Stimulated activated memory B cell treated with anti-CD40 and anti-IgM and Interleukin-4, amounts not matched to agents 10 μg/mL and 1 μg/mL and 100 μg/mL, for 72 hours (primary cell): ENCODE data around the gene XRCC5.
A peak's percentile ranks its signal among the peaks of the same experiment; 100 is the strongest.

Experiments used
- ATAC-seq: fragments of 150-1000 bp; cut with Tn5 transposase; 2 replicates; pipeline ENCODE4 v1.10.0; 2021
- H3K27ac Mint-ChIP-seq: one replicate; pipeline ENCODE4 v1.8.0; 2022; ENCODE audit warnings: mild to moderate bottlenecking, mixed read lengths
- H3K27me3 Mint-ChIP-seq: one replicate; pipeline ENCODE4 v1.8.0; 2022; ENCODE audit warnings: mixed read lengths
- H3K36me3 Mint-ChIP-seq: one replicate; pipeline ENCODE4 v1.8.0; 2022; ENCODE audit warnings: mixed read lengths
- H3K4me1 Mint-ChIP-seq: one replicate; pipeline ENCODE4 v1.8.0; 2022; ENCODE audit warnings: mixed read lengths
- H3K4me3 Mint-ChIP-seq: one replicate; pipeline ENCODE4 v1.8.0; 2022; ENCODE audit warnings: mild to moderate bottlenecking, moderate library complexity, mixed read lengths
- H3K9me3 Mint-ChIP-seq: one replicate; pipeline ENCODE4 v1.8.0; 2022; ENCODE audit warnings: mixed read lengths

XRCC5 gene

DNA sequence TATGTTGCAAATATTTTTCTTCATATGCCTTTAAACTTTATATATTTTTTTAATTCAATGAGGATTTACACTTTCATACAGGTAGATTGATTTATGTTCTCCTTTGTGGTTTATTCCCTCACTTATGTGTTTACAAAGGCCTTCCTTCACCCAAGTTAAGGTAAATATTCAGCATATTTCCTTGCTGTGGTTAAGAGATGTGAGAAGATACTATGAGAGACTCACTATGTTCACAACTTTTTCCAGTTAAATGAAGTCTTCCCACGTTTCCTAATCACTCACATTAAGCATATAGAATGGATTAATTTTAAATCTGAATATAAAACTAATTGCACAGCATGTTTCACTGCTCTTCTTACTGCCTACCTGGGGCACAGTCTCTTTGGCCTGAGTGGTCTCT lies 28.1 kb upstream of the XRCC5 start:
- Mint-ChIP-seq H3K4me3 (peak overlapping the region; percentile 93), H3K27me3 (no peaks in the 10 kb centered on the region), H3K27ac (peak overlapping the region; percentile 85), H3K4me1 (peaks cover 40% of the 10 kb centered on the region), H3K36me3 (no peaks in the 10 kb centered on the region), H3K9me3 (no peaks in the 10 kb centered on the region)
- ATAC-seq, result no peak

DNA sequence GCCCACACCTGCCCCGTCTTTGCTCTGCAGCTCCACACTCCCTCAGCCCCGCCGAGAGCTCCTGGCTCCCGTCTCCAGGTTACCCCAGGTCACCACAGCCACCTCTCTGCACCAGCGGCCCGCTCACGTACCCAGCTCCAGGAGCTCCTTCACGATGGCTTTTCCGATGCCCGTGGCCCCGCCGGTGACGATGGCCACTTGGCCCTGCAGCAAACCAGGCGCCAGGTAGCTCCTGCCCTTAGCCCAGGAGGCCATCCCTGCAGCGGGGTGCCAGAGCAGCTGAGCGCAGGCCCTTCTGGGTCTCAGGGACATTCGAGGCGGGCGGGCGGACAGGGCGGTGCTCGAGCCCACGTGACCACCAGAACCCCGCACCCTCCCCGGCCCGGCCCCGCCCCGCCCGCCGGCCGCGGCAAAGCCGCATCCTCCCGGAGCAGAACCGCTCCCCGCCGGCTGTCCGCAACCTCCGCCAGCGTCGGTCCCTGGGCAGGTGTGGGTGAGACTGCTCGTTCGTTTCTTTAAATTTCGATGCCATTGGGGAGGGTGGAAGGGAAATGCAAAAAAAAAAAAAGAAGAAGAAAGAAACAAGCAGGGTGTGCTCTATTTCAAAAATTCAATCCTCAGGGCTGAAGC lies 27.5 kb upstream of the XRCC5 start, which contains the start of the genes PECR and TMEM169:
Gene PECR (minus strand): TSS at position 323 of the 630 bp plus-strand sequence. CDS start 68 bp downstream, at position 255.
Gene TMEM169 (plus strand): TSS at position 433 of the 630 bp plus-strand sequence. CDS start 14,045 bp downstream, outside the sequence.
- Mint-ChIP-seq H3K27me3 (no peaks in the 10 kb centered on the region), H3K9me3 (no peaks in the 10 kb centered on the region), H3K4me1 (peaks cover 40% of the 10 kb centered on the region), H3K36me3 (no peaks in the 10 kb centered on the region), H3K4me3 (peak within 1 kb of the TSS; percentile 93), H3K27ac (peak within 1 kb of the TSS; percentile 85)
- ATAC-seq, result peak; percentile 96

DNA sequence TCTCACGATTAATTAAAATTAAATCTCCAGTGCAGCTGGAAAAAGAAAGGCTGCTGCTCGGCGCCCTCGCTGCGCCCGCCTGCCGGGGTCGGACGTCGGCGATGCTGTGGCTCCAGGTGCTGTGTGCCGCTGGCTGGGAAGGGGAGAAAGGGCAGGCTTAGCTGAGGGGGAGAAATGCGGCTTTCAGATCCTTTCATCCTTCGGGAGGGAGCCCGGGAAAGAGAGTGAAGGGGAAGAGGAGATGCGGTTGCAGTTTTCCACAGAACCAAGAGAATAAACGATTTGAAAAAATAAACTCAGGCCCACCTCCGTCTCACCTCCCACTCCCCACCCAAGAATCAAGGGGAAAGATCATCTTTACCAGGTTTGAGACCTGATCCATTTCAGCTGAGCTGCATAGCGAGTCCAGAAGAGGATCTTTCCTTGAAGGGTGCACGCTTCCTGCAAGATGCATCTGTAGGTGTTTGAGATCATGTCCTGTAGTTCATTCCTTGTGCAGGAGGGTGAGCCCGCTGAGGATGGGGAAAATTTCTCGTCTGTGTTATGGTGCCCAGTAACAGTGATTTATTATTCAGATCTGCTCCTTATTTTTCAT lies 26.9 kb upstream of the XRCC5 start:
- peak overlapping the region; percentile 85 for H3K27ac Mint-ChIP-seq
- ATAC-seq, result peak; percentile 32
- H3K36me3 Mint-ChIP-seq, result no peaks in the 10 kb centered on the region
- no peaks in the 10 kb centered on the region for H3K27me3 Mint-ChIP-seq
- peak overlapping the region; percentile 93 for H3K4me3 Mint-ChIP-seq
- no peaks in the 10 kb centered on the region for H3K9me3 Mint-ChIP-seq
- peaks cover 40% of the 10 kb centered on the region for H3K4me1 Mint-ChIP-seq

DNA sequence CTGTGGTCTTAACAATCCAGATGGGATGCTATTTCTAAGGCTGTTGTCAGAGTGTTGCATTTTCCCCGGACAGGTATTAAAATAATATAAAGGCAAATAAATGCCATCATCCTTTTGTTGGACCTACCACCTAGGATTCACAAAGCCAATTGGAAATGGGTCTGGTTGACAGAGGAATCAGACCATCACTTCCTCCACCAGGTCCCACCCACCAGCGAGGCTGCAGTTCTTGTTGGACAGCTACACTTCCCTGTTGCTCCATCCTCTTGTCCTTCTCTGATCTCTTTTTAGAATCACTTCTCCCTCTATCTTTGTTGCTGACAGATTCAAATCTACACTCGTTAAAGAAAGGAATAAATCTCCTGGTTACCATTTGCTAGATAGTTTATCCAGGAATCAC lies 26.3 kb upstream of the XRCC5 start:
- H3K27me3 Mint-ChIP-seq, result no peaks in the 10 kb centered on the region
- peak overlapping the region; percentile 85 for H3K27ac Mint-ChIP-seq
- ATAC-seq, result no peak
- peaks cover 40% of the 10 kb centered on the region for H3K4me1 Mint-ChIP-seq
- no peaks in the 10 kb centered on the region for H3K9me3 Mint-ChIP-seq
- peak overlapping the region; percentile 93 for H3K4me3 Mint-ChIP-seq
- H3K36me3 Mint-ChIP-seq, result no peaks in the 10 kb centered on the region

DNA sequence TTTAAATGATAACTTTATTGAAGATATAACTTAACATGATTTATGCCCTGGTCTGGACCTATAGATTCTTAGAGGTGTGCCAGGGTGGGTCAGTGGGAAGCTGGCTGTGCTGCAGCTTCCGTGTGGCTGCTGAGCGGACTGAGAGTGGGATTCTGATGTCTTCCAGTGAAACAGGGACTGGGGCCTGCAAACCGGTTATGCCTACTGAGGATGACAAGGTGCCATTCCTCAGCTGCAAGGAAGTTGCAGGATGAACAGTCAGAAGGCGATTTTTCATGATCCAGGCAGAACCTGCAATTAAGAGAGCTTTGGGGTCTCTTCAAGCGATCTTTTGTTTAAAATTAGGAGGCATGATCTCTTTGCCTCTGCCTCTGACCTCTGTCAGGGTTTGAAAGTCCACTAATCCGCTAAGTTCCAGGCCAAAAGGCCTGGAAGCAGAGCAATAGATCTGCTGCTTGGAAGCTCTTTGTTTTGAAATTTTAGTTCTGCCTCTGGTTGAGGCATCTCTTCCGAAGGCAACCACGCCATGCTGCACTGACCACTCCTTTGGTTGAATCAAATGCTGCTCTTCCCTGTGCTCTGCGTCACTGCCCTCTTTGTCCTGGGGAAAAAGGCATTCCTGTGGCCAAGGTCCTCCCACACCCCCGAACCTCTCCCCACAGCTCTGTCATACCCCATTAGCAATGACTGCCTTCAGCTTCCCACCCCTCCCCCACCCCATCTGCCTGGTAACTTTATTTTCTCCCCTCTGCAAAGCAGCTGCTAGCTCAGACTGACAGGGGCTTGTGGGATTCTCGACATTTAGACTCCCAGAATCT lies 25.5 kb upstream of the XRCC5 start:
- ATAC-seq, result no peak
- Mint-ChIP-seq H3K27ac (peak overlapping the region; percentile 85), H3K9me3 (no peaks in the 10 kb centered on the region), H3K36me3 (no peaks in the 10 kb centered on the region), H3K4me3 (no peak overlapping the region), H3K4me1 (peaks cover 40% of the 10 kb centered on the region), H3K27me3 (no peaks in the 10 kb centered on the region)

DNA sequence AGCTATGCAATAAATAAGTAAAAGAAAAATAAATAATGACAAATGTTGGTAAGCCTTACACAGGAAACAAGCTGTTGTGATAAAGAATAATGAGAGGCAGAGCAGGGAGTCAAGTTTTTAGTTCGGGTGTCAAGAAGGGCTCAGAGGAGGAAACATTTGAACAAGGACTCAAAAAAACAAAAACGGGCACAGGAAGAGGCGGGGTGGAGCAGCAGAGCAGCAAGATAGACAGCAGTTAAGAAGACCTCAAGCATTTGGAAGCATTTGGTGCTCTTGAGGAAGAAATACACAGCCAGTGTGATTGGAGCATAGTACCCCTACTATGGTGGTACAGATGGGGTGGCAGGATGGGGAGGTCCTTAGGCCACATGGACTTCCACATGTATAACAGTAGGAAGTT lies 24.6 kb upstream of the XRCC5 start:
- no peak overlapping the region for H3K4me3 Mint-ChIP-seq
- no peaks in the 10 kb centered on the region for H3K9me3 Mint-ChIP-seq
- H3K4me1 Mint-ChIP-seq, result peaks cover 40% of the 10 kb centered on the region

DNA sequence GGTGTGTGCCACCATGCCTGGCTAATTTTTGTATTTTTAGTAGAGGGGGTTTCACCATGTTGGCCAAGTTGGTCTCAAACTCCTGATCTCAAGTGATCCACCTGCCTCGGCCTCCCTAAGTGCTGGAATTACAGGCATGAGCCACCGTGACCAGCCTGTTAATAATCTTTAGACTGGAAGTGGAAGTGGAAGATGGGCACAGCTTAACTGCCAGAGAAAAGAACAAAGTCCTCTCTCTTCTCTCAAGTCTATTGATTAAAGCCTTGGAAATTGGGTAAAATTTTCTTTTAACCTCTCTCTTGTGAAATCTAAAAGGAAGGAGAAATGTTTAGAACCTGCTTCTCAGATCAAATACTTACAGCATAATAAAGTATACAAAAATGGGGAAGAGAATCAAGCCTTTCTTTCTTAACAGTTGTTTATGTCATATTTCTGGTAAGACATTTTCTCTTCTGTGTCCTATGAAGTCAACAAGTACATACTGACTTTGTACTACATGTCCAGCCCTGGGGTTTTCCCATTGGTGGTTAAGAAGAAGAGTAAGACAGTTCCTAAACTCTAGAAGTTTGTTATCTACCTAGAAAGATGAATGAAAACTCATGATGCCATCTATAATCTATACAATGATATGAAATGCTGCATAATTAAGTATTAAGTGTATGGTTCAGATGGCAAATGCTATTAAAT lies 22.8 kb upstream of the XRCC5 start:
- no peak for ATAC-seq
- Mint-ChIP-seq H3K27me3 (no peaks in the 10 kb centered on the region), H3K9me3 (no peaks in the 10 kb centered on the region), H3K4me1 (peaks cover 37% of the 10 kb centered on the region), H3K36me3 (no peaks in the 10 kb centered on the region), H3K4me3 (no peak overlapping the region), H3K27ac (no peak overlapping the region)

More for the DNA sequence above, 24.6 kb upstream of the XRCC5 start:
- ATAC-seq, result no peak
- Mint-ChIP-seq H3K27ac (peak overlapping the region; percentile 64), H3K27me3 (no peaks in the 10 kb centered on the region), H3K36me3 (no peaks in the 10 kb centered on the region)

DNA sequence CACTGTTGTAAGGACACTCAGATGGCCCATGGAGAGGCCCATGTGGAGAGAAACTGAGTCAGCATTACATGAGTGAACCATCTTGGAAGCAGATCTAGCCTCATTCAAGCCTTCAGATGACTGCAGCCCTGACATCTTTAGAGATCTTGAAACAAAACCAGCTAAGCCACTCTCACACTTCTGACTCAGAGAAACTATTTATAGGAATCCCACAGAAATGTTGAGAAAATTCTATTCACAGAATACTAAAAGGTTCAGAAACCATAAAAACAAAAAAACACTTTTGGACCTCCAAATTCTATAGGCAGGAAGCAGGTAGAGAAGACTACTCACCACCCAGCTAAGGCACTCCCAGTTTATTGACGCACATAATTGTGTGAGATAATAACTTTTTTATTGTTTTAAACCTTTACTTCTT lies 18.8 kb upstream of the XRCC5 start:
- no peaks in the 10 kb centered on the region for H3K4me1 Mint-ChIP-seq
- H3K9me3 Mint-ChIP-seq, result no peaks in the 10 kb centered on the region
- H3K27ac Mint-ChIP-seq, result no peak overlapping the region
- no peak overlapping the region for H3K4me3 Mint-ChIP-seq
- H3K36me3 Mint-ChIP-seq, result no peaks in the 10 kb centered on the region
- ATAC-seq, result no peak
- no peaks in the 10 kb centered on the region for H3K27me3 Mint-ChIP-seq

DNA sequence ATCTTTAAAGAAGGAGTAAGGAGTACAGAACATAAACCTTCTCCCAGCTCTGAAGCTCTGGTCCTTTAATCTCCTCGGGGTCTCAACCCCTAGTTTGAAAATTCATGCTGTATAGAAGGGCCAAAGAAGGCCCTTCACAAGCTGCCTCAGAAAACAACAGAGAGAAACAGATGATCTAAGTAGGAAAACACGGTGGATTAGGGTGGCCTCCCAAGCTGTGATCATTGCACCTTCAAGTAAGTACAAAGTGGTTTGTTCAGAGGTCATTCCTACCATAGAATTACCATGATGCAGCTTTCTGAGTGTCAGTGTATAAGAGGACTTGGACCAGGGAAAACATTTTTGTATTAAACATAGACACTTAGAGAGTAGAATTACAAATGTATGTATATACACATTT lies 16.5 kb upstream of the XRCC5 start:
- no peak overlapping the region for H3K4me3 Mint-ChIP-seq
- no peak for ATAC-seq
- H3K36me3 Mint-ChIP-seq, result peaks cover 5% of the 10 kb centered on the region
- H3K27ac Mint-ChIP-seq, result no peak overlapping the region
- H3K4me1 Mint-ChIP-seq, result no peaks in the 10 kb centered on the region
- no peaks in the 10 kb centered on the region for H3K9me3 Mint-ChIP-seq
- H3K27me3 Mint-ChIP-seq, result no peaks in the 10 kb centered on the region

DNA sequence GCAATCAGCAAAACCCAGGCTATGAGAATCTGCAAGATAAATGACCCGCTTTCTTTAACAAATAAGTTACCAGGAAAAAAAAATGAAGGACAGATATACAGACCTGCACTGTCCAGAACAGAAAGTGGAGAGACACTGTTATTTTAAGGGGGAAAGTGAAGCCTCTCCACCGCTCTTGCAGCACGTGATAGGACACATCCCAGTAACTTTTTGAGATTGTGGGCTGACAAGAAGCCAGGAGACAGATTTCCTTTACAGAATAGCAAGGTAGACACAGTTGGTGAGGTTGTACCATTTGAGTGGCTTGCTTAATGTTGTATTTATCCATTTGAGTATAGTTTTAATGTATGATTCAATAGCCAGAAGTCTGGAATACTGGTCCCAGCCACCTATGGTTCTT lies 14.4 kb upstream of the XRCC5 start:
- H3K4me3 Mint-ChIP-seq, result no peak overlapping the region
- peaks cover 5% of the 10 kb centered on the region for H3K36me3 Mint-ChIP-seq
- H3K27ac Mint-ChIP-seq, result no peak overlapping the region
- H3K27me3 Mint-ChIP-seq, result no peaks in the 10 kb centered on the region
- H3K4me1 Mint-ChIP-seq, result no peaks in the 10 kb centered on the region
- ATAC-seq, result no peak
- H3K9me3 Mint-ChIP-seq, result no peaks in the 10 kb centered on the region

DNA sequence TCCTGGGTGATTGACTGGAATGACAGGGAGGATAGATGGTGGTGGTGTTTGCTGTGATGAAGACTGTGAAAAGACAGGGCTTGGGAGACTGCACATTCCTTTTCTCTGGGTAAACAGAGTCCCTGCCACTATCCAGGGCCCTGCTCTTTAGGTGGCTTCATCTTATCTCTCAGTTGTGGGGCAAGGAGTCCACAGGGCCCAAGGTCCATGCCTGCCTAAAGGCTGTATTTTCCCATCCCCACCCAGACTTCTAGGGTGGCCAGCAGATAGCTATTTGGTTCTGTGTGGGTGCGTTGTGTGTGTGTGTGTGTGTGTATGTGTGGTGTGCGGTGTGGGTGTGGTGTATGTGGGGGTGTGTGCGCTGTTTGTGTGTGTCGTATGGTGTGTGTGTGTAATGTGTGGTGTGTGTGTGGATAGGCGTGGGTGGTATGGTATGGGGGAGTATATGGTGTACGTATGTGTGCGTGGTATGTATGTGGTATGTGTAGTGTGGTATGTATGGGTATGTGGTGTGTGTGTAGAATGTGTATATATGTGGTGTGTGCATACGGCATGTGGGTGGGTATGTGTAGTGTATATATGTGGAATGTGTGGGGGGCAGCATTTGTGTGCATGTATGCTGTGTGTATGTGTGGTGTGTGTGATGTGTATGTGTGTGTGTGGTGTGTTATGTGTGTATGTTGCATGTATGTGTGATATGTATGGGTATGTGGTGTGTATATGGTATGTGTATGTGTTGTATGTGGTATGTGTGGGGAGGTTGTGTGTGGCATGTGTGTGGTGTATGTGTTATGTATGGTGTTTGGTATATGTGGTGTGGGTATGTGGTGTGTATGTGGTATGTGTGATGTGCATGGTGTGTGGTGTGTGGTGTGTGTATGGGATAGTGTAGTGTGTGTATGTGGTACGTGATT lies 10.5 kb upstream of the XRCC5 start:
- H3K4me1 Mint-ChIP-seq, result no peaks in the 10 kb centered on the region
- no peak for ATAC-seq
- H3K36me3 Mint-ChIP-seq, result peaks cover 13% of the 10 kb centered on the region
- H3K27me3 Mint-ChIP-seq, result no peaks in the 10 kb centered on the region
- no peak overlapping the region for H3K27ac Mint-ChIP-seq
- H3K4me3 Mint-ChIP-seq, result no peak overlapping the region
- H3K9me3 Mint-ChIP-seq, result no peaks in the 10 kb centered on the region

DNA sequence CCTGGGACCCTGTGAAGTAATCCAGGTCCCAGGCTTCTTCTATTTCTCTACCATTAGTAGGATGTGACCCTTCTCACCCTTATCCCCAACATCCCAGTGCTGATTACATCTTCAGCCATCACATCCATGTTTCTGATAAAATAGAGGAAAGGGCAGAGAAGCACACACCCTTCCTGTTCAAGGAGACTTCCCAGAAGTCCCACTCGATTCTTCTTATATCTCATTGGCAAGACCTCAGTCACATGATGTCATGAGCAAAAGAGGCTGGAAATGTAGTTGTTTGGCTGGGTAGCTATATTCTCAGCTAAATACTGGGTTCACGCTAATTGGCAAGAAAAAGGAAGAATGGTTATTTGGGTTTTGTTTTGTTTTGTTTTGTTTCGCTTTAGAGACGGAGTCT lies 8.0 kb upstream of the XRCC5 start:
- no peak overlapping the region for H3K27ac Mint-ChIP-seq
- peaks cover 8% of the 10 kb centered on the region for H3K36me3 Mint-ChIP-seq
- ATAC-seq, result no peak
- H3K27me3 Mint-ChIP-seq, result no peaks in the 10 kb centered on the region
- no peaks in the 10 kb centered on the region for H3K9me3 Mint-ChIP-seq
- no peaks in the 10 kb centered on the region for H3K4me1 Mint-ChIP-seq
- H3K4me3 Mint-ChIP-seq, result no peak overlapping the region

DNA sequence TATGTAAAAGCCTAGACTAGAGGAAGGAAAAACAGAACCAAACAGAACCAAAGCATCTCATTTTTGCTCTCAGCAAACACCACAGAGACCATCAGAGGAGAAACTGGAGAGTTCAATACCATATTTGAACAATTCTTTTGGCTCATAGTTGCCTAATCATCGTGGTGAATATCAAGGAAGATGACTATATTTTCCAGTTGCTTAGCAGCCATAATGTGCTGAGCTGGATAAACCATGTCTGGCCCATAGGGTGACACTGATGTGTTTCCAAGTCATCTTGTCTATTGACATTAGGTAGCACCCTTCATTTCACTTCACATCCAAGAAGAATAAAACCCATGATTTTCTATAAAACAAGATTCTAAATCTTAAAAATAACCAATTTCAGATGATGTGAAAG lies 5.9 kb upstream of the XRCC5 start:
- ATAC-seq, result no peak
- H3K4me1 Mint-ChIP-seq, result no peaks in the 10 kb centered on the region
- peaks cover 8% of the 10 kb centered on the region for H3K36me3 Mint-ChIP-seq
- no peak overlapping the region for H3K27ac Mint-ChIP-seq
- H3K27me3 Mint-ChIP-seq, result no peaks in the 10 kb centered on the region
- H3K4me3 Mint-ChIP-seq, result no peak overlapping the region
- no peaks in the 10 kb centered on the region for H3K9me3 Mint-ChIP-seq

DNA sequence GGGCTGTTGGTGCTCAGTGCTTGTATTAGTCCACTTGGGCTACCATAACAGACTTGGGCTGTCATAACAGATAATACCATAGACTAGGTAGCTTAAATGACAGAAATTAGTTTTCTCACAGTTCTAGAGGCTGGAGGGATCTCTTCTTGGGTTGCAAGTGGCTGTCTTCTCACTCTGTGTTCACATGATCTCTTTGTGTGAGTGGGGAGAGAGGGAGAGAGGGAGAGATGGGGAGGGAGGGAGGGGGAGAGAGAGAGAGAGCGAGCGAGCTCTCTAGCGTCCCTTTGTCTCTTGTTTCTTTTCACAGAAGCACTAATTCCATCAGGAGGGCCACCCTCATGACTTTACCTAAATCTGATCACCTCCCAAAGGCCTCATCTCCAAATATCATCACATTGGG lies 4.5 kb upstream of the XRCC5 start:
- Mint-ChIP-seq H3K36me3 (peaks cover 14% of the 10 kb centered on the region), H3K9me3 (no peaks in the 10 kb centered on the region), H3K4me1 (no peaks in the 10 kb centered on the region), H3K4me3 (no peak overlapping the region), H3K27me3 (no peaks in the 10 kb centered on the region), H3K27ac (no peak overlapping the region)
- ATAC-seq, result no peak
